GM13977 (cell line): ENCODE measurements around the gene NUP93.

Source experiments
- DNase-seq: peaks from one replicate; pipeline ENCODE4 v3.0.0; 2012; ENCODE audit warnings: low spot score
- in situ Hi-C: fragments of 300-500 bp; cut with MboI; formaldehyde crosslinking; loops from one replicate; pipeline ENCODE4 v1.12.0; 2022; ENCODE audit warnings: low sequenced_read_pairs, low pct_unique_long_range_greater_than_20kb, mixed read lengths, inconsistent platforms; ENCODE audit not compliant: unreplicated experiment
- TF ChIP-seq, protein P1 (sequence below): IDR thresholded peaks from 2 replicates; pipeline ENCODE4 v1.5.1; 2012; ENCODE audit warnings: mild to moderate bottlenecking, control low read depth; ENCODE audit not compliant: insufficient read depth; ENCODE audit errors: extremely low read depth, missing control alignments

The NUP93 gene

GRCh38 chr16:56708525-56709442 lies 21.1 kb upstream of the NUP93 start:
- TF ChIP-seq, protein P1, sequence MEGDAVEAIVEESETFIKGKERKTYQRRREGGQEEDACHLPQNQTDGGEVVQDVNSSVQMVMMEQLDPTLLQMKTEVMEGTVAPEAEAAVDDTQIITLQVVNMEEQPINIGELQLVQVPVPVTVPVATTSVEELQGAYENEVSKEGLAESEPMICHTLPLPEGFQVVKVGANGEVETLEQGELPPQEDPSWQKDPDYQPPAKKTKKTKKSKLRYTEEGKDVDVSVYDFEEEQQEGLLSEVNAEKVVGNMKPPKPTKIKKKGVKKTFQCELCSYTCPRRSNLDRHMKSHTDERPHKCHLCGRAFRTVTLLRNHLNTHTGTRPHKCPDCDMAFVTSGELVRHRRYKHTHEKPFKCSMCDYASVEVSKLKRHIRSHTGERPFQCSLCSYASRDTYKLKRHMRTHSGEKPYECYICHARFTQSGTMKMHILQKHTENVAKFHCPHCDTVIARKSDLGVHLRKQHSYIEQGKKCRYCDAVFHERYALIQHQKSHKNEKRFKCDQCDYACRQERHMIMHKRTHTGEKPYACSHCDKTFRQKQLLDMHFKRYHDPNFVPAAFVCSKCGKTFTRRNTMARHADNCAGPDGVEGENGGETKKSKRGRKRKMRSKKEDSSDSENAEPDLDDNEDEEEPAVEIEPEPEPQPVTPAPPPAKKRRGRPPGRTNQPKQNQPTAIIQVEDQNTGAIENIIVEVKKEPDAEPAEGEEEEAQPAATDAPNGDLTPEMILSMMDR = no peak
- DNase-seq = no peak
- in situ Hi-C loops = loop anchor here (10.0 kb wide), 1 partner anchor 134 kb away; no protein-coding TSS in a partner anchor

- TF ChIP-seq, protein P1 = no peak
- in situ Hi-C loops = loop anchor here (10.0 kb wide), 1 partner anchor 135 kb away; no protein-coding TSS in a partner anchor
- no peak for DNase-seq
These were observed 20.4 kb upstream of the NUP93 start for GRCh38 chr16:56709443-56710040.

DNA sequence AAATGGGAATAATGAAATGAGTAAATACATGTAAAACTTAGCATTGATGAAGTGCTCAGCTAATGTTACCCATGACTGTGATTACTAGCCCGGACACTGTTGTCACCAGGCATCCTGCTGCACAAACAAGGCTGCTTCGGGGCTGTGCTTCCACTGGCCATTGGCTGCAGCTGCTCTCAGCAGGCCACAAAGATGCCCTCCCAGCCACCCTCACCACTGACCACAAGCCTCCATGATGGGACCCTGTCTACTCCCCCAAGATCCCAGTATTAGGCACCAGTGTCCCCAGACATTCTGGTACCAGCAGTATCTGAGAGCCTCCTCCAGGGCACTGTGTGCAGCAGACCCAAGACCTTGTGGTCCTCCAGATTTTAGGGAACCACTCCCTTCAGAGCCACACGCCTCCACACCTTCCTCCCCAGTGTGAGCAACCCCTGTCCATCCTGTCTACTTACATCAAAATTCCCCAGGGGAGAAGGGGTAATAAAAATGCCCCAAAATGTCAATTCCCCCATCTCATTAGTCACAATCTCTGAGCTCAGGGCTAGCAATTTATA lies 19.7 kb upstream of the NUP93 start:
- TF ChIP-seq, protein P1 = no peak
- in situ Hi-C loops = no loop called here
- no peak for DNase-seq

- no peak for DNase-seq
- in situ Hi-C loops = no loop called here
- TF ChIP-seq, protein P1 = no peak
These were observed 18.1 kb upstream of the NUP93 start for GRCh38 chr16:56711862-56712261.

DNA sequence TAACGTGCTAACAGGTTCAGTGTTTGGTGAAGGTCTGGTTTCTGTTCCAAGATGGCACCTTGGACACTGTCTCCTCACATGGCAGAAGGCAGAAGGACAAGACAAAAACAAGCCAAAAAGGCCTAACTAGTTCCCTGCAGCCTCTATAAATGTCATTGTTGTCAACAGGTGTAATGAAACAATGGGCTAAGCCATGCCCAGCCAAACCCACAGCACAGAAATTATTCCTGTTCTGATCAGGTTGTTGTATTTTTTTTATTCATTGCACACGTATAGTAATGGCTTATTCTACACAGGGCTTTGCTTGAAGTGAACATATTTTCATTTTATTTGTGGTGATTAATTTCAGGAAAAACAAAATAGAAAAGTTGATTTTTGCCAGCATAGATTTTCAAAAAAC lies 16.1 kb upstream of the NUP93 start:
- DNase-seq = no peak
- TF ChIP-seq, protein P1 = no peak
- in situ Hi-C loops = no loop called here

DNA sequence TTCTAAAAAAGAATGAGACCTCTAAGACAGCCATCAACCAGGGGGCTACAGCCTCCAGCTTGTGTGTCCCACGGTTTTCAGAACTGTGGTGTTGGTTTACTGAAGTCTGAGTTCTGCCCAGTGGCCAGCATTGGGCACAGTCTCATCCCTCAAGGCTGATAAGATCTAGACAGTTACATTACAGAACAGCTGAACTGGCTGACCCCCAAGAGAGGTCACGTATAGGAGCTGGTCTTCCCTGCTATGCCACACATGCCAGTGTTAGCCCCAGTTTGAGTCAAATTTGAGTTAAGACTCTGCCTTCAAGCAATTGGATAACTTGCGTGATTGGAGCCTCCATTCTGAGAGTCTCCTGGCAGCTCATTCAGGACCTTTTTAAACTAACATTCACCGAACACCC lies 14.8 kb upstream of the NUP93 start:
- in situ Hi-C loops = no loop called here
- TF ChIP-seq, protein P1 = no peak
- DNase-seq = no peak
